PC-9 (cell line): Measurements from ENCODE around the gene OR6K6. TPM values are rescaled to one million over a fixed set of nuclear protein-coding genes. Genes with fewer than 3 reads are reported as not detected.

Experiments
- BruUV-seq: library from RNA; stranded (reverse); fragments of 400-500 nt; replicated peaks from 2 replicates; lab custom pipeline; 2021; lab: Mats Ljungman, UMichigan
- CTCF ChIA-PET: fragments of 300-600 bp; sonication (Branson Sonifier 250); formaldehyde crosslinking; loops from one replicate; lab custom pipeline; 2022; ENCODE audit warnings: antibody characterized with exemption; lab: Charles Lee
- POLR2A ChIA-PET: fragments of 300-600 bp; sonication (Branson Sonifier 250); formaldehyde crosslinking; loops from one replicate; lab custom pipeline; 2022; ENCODE audit warnings: antibody characterized with exemption; ENCODE audit not compliant: unreplicated experiment; lab: Charles Lee
- DNase-seq, 2 experiments: peaks; one replicate each; pipeline versions ENCODE4 v3.0.0 to v3.0.0-alpha.2; 2015 to 2022; ENCODE audit warnings: mixed read lengths in 1 of 2
- H2AFZ ChIP-seq: fragments of 200-600 bp; sonication (generic); 2 replicates; pipeline ENCODE4 v1.8.1; 2017; ENCODE audit warnings: antibody characterized with exemption
- H3F3A ChIP-seq: fragments of 200-600 bp; sonication (generic); 2 replicates; pipeline ENCODE4 v1.8.1; 2017; ENCODE audit warnings: antibody characterized with exemption, mild to moderate bottlenecking, low read depth; ENCODE audit not compliant: insufficient read depth
- H3K27ac ChIP-seq: fragments of 200-600 bp; sonication (generic); 2 replicates; pipeline ENCODE4 v1.6.1; 2016; ENCODE audit warnings: mixed run types
- H3K27me3 ChIP-seq: fragments of 200-600 bp; sonication (generic); 2 replicates; pipeline ENCODE4 v1.6.1; 2016; ENCODE audit warnings: low read depth, mixed run types; ENCODE audit not compliant: insufficient read depth
- H3K36me3 ChIP-seq: fragments of 200-600 bp; sonication (generic); 2 replicates; pipeline ENCODE4 v1.6.1; 2016; ENCODE audit warnings: low read depth, mixed run types
- H3K4me1 ChIP-seq: fragments of 200-600 bp; sonication (generic); replicated peaks from 2 replicates; pipeline ENCODE4 v1.6.1; 2016; ENCODE audit warnings: mixed run types; ENCODE audit not compliant: insufficient read depth
- H3K4me2 ChIP-seq: fragments of 200-600 bp; sonication (generic); 2 replicates; pipeline ENCODE4 v1.6.1; 2017; ENCODE audit warnings: mixed run types
- H3K4me3 ChIP-seq: fragments of 200-600 bp; sonication (generic); 2 replicates; pipeline ENCODE4 v1.6.1; 2016; ENCODE audit warnings: mixed run types
- H3K79me2 ChIP-seq: fragments of 200-600 bp; sonication (generic); 2 replicates; pipeline ENCODE4 v1.6.1; 2017; ENCODE audit warnings: low read depth, mixed run types
- H3K9me2 ChIP-seq: fragments of 200-600 bp; sonication (generic); 2 replicates; pipeline ENCODE4 v1.8.1; 2017; ENCODE audit warnings: mild to moderate bottlenecking; ENCODE audit not compliant: insufficient read depth
- H3K9me3 ChIP-seq: fragments of 200-600 bp; sonication (generic); 2 replicates; pipeline ENCODE4 v1.8.1; 2016; ENCODE audit warnings: low read depth; ENCODE audit not compliant: insufficient read depth
- H4K20me1 ChIP-seq: fragments of 200-600 bp; sonication (generic); 2 replicates; pipeline ENCODE4 v1.8.1; 2017; ENCODE audit not compliant: insufficient read depth
- CTCF ChIP-seq: fragments of 200-600 bp; sonication (generic); conservative IDR thresholded peaks from 2 replicates; pipeline ENCODE4 v1.6.1; 2017; ENCODE audit warnings: mixed run types, antibody characterized with exemption, mild to moderate bottlenecking, moderate library complexity
- EZH2 ChIP-seq: fragments of 200-600 bp; sonication (generic); IDR thresholded peaks from 2 replicates; pipeline ENCODE4 v1.8.0; 2017; ENCODE audit warnings: antibody characterized with exemption, low read depth
- intact Hi-C: fragments of 100-400 bp; cut with micrococcal nuclease; formaldehyde crosslinking; loops from one replicate; pipeline ENCODE4 v1.10.0; 2022; ENCODE audit not compliant: unreplicated experiment
- total RNA-seq: library from RNA; stranded (reverse); gene quantifications from 2 replicates; pipeline ENCODE4 v1.2.3, GENCODE V29; 2021

The OR6K6 gene
- total RNA-seq, 1 experiment from 2014 or later, result not detected

- H3K9me3 ChIP-seq, result no peaks in the 10 kb centered on the region
- H4K20me1 ChIP-seq, result no peaks in the 10 kb centered on the region
- no peak overlapping the region for H3K4me3 ChIP-seq
- POLR2A ChIA-PET, result no interaction called here
- H3K27ac ChIP-seq, result no peak overlapping the region
- no peak for DNase-seq
- no peaks in the 10 kb centered on the region for H3K36me3 ChIP-seq
- H2AFZ ChIP-seq, result no peak overlapping the region
- H3F3A ChIP-seq, result no peaks in the 10 kb centered on the region
- H3K79me2 ChIP-seq, result no peaks in the 10 kb centered on the region
- no peak for TF ChIP-seq CTCF
- no peak for TF ChIP-seq EZH2
- no peak overlapping the region for H3K4me2 ChIP-seq
- H3K27me3 ChIP-seq, result no peaks in the 10 kb centered on the region
- no peaks in the 10 kb centered on the region for H3K4me1 ChIP-seq
- intact Hi-C loops, result no loop called here
- H3K9me2 ChIP-seq, result no peaks in the 10 kb centered on the region
- CTCF ChIA-PET, result no interaction called here
- BruUV-seq, result no TSS peak
These were observed 25.9 kb upstream of the OR6K6 start for GRCh38 chr1:158728510-158729225.

GRCh38 chr1:158730453-158730852, 24.1 kb upstream of the OR6K6 start:
- CTCF ChIA-PET, result no interaction called here
- no peaks in the 10 kb centered on the region for H3K36me3 ChIP-seq
- no TSS peak for BruUV-seq
- intact Hi-C loops, result no loop called here
- no peaks in the 10 kb centered on the region for H3K27me3 ChIP-seq
- no peak overlapping the region for H3K4me2 ChIP-seq
- no peak overlapping the region for H3K4me3 ChIP-seq
- no peaks in the 10 kb centered on the region for H3K4me1 ChIP-seq
- H4K20me1 ChIP-seq, result no peaks in the 10 kb centered on the region
- no peak overlapping the region for H2AFZ ChIP-seq
- no peaks in the 10 kb centered on the region for H3K9me2 ChIP-seq
- no peak overlapping the region for H3K27ac ChIP-seq
- POLR2A ChIA-PET, result no interaction called here
- H3F3A ChIP-seq, result no peaks in the 10 kb centered on the region
- H3K79me2 ChIP-seq, result no peaks in the 10 kb centered on the region
- DNase-seq, result no peak
- no peaks in the 10 kb centered on the region for H3K9me3 ChIP-seq
- TF ChIP-seq EZH2 (no peak), CTCF (no peak)

GRCh38 chr1:158731707-158732106, 22.8 kb upstream of the OR6K6 start:
- POLR2A ChIA-PET, result no interaction called here

More at GRCh38 chr1:158731707-158732106, 22.8 kb upstream of the OR6K6 start:
- H3K4me3 ChIP-seq, result no peak overlapping the region
- H3K27me3 ChIP-seq, result no peaks in the 10 kb centered on the region
- H3F3A ChIP-seq, result no peaks in the 10 kb centered on the region
- H2AFZ ChIP-seq, result no peak overlapping the region
- BruUV-seq, result no TSS peak
- H3K9me3 ChIP-seq, result no peaks in the 10 kb centered on the region
- no peaks in the 10 kb centered on the region for H3K79me2 ChIP-seq
- no peaks in the 10 kb centered on the region for H3K4me1 ChIP-seq
- no peaks in the 10 kb centered on the region for H3K36me3 ChIP-seq
- H3K27ac ChIP-seq, result no peak overlapping the region
- no peak for DNase-seq
- CTCF ChIA-PET, result no interaction called here
- no peaks in the 10 kb centered on the region for H3K9me2 ChIP-seq
- no peaks in the 10 kb centered on the region for H4K20me1 ChIP-seq
- no peak for TF ChIP-seq CTCF
- TF ChIP-seq EZH2, result no peak
- no peak overlapping the region for H3K4me2 ChIP-seq
- intact Hi-C loops, result no loop called here
